Ovary (tissue), 9 donors: Measurements from ENCODE around the gene ASTL. TPM values are rescaled to one million over a fixed set of nuclear protein-coding genes. Genes with fewer than 3 reads are reported as not detected.
"Not testable (repeated sequence)": the region's sequence is repeated elsewhere in the genome, so short reads cannot be mapped to it uniquely, and the experiment has no call there.

Source experiments
- DNase-seq, 5 donors: peaks; one replicate each; pipeline ENCODE4 v3.0.0-alpha.2; 2019 to 2020
- H3K27ac ChIP-seq, 2 donors: fragments of 200-600 bp; one replicate each; pipeline versions ENCODE4 v1.5.1 to v1.8.0; 2019 to 2022
- H3K27me3 ChIP-seq: fragments of 200-600 bp; one replicate; pipeline ENCODE4 v1.8.0; 2022
- H3K36me3 ChIP-seq: fragments of 200-600 bp; sonication (generic); one replicate; pipeline ENCODE4 v1.5.1; 2019
- H3K4me1 ChIP-seq: one replicate; pipeline ENCODE4 v1.8.1; 2013; ENCODE audit warnings: mild to moderate bottlenecking, moderate library complexity; ENCODE audit not compliant: insufficient read depth
- H3K4me3 ChIP-seq: fragments of 200-600 bp; sonication (generic); one replicate; pipeline ENCODE4 v1.5.1; 2017
- H3K9me3 ChIP-seq, 2 donors: fragments of 200-600 bp in 1 of 2; sonication (generic) in 1 of 2; one replicate each; pipeline versions ENCODE4 v1.5.1 to v1.8.1; 2013 to 2019; ENCODE audit warnings: mild to moderate bottlenecking in 1 of 2, moderate library complexity in 1 of 2
- EP300 ChIP-seq: sonication (generic); formaldehyde crosslinking; IDR thresholded peaks from one replicate; pipeline ENCODE4 v1.6.1; 2017; ENCODE audit warnings: antibody characterized with exemption
- POLR2A ChIP-seq: fragments of 450-650 bp; IDR thresholded peaks from one replicate; pipeline ENCODE4 v1.6.1; 2017; ENCODE audit warnings: antibody characterized with exemption, mild to moderate bottlenecking, moderate library complexity
- WGBS, 3 donors: extraction: QIAGEN DNeasy Blood & Tissue Kit in 1 of 3; methylation state at CpG; one replicate each; pipeline versions ENCODE4 v1.1.5 to v1.1.7; 2013 to 2017; 5-methylcytosine and 5-hydroxymethylcytosine counted together
- intact Hi-C, 4 donors: fragments of 100-400 bp; cut with DNase I; formaldehyde crosslinking; loops; one replicate each; pipeline versions ENCODE4 v1.11.0 to v1.15.1; 2022 to 2023
- polyA plus RNA-seq, 2 donors: library from polyadenylated mRNA; stranded (reverse); fragments of 200-250 nt in 1 of 2; fragments of 350-450 nt in 1 of 2; fragmentation: Illumina TruSeq in 1 of 2; extraction: RNeasy Lipid Tissue Mini Kit (QIAGEN cat#74804) in 1 of 2; gene quantifications; one replicate each; pipeline ENCODE4 v1.2.3, GENCODE V29; 2013 to 2014
- total RNA-seq, 7 donors: library from RNA; depleted of rRNA in 2 of 7; stranded (reverse); fragments of >200 nt in 2 of 7; fragmentation: NEBNext Ultra II Directional in 3 of 7; extraction: Animal tissue kit (Norgen Biotek cat#: 25700) in 3 of 7; gene quantifications; one replicate each; pipeline versions ENCODE4 v1.1.0 to v1.2.4, GENCODE V29; 2016 to 2023
- TF ChIP-seq, protein P1 (sequence below), 3 donors: fragments of 450-650 bp in 2 of 3; fragments of 200-600 bp in 1 of 3; IDR thresholded peaks; one replicate each; pipeline versions ENCODE4 v1.5.1 to v1.8.0; 2016 to 2022; ENCODE audit warnings: antibody characterized with exemption in 3 of 3, mild to moderate bottlenecking in 1 of 3
- donor health status: DM: no; HTN: no; CAD: no; lungs with moderate emphysema.
- donor health status: DM: no; HTN: no; CAD: no.
- donor health status: Bipolar disorder and iron deficiency.
- donor health status: DM: yes; HTN: yes; CAD: no.
- donor health status: DM: no; HTN: no; CAD: no.
- donor health status: DM: yes; HTN: yes; CAD: no.

ASTL gene
- total and polyA plus RNA-seq, 9 donors = 0.15 to 1.7 (median 0.67) TPM; not detected in 4

- intact Hi-C loops = no loop called here
- Histone ChIP-seq H3K4me1 (peaks cover 3% of the 10 kb centered on the region), H3K27ac (no peak overlapping the region), H3K4me3 (no peak overlapping the region), H3K27me3 (no peaks in the 10 kb centered on the region), H3K36me3 (no peaks in the 10 kb centered on the region), H3K9me3 (no peaks in the 10 kb centered on the region)
- 67 to 68% (median 67%) methylated on average over 15 to 19 of the region's 19 CpGs for WGBS, 3 donors
- DNase-seq = peak in 1 of 5 donors; percentile 15
- no peak for TF ChIP-seq EP300
- TF ChIP-seq, protein P1, sequence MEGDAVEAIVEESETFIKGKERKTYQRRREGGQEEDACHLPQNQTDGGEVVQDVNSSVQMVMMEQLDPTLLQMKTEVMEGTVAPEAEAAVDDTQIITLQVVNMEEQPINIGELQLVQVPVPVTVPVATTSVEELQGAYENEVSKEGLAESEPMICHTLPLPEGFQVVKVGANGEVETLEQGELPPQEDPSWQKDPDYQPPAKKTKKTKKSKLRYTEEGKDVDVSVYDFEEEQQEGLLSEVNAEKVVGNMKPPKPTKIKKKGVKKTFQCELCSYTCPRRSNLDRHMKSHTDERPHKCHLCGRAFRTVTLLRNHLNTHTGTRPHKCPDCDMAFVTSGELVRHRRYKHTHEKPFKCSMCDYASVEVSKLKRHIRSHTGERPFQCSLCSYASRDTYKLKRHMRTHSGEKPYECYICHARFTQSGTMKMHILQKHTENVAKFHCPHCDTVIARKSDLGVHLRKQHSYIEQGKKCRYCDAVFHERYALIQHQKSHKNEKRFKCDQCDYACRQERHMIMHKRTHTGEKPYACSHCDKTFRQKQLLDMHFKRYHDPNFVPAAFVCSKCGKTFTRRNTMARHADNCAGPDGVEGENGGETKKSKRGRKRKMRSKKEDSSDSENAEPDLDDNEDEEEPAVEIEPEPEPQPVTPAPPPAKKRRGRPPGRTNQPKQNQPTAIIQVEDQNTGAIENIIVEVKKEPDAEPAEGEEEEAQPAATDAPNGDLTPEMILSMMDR (IDR thresholded peaks at IDR 0.05) = no peak
- TF ChIP-seq POLR2A = no peak
These were observed 49.7 kb downstream of the ASTL start for GRCh38 chr2:96088340-96089335.

- Histone ChIP-seq H3K4me1 (peaks cover 3% of the 10 kb centered on the region), H3K27ac (no peak overlapping the region), H3K4me3 (no peak overlapping the region), H3K9me3 (no peaks in the 10 kb centered on the region), H3K36me3 (no peaks in the 10 kb centered on the region), H3K27me3 (no peaks in the 10 kb centered on the region)
- TF ChIP-seq, protein P1 (IDR thresholded peaks at IDR 0.05) = no peak
- TF ChIP-seq EP300 = no peak
- no peak for TF ChIP-seq POLR2A
- DNase-seq = no peak
- intact Hi-C loops = no loop called here
- 81 to 87% (median 85%) methylated on average over 2 of the region's 2 CpGs for WGBS, 3 donors
These were observed 51.2 kb downstream of the ASTL start for GRCh38 chr2:96087130-96087529.

- intact Hi-C loops = no loop called here
- Histone ChIP-seq H3K27me3 (no peaks in the 10 kb centered on the region), H3K9me3 (no peaks in the 10 kb centered on the region), H3K4me3 (no peak overlapping the region), H3K36me3 (no peaks in the 10 kb centered on the region), H3K4me1 (peaks cover 3% of the 10 kb centered on the region), H3K27ac (no peak overlapping the region)
- 90 to 95% (median 94%) methylated on average over 12 of the region's 12 CpGs for WGBS, 3 donors
- TF ChIP-seq POLR2A = no peak
- TF ChIP-seq, protein P1 (IDR thresholded peaks at IDR 0.05) = no peak
- TF ChIP-seq EP300 = no peak
- DNase-seq = peak in 1 of 5 donors; percentile 7
These were observed 52.6 kb downstream of the ASTL start for GRCh38 chr2:96085541-96086355.

- H3K9me3 ChIP-seq, H3K4me3 ChIP-seq, H3K4me1 ChIP-seq, H3K27me3 ChIP-seq, intact Hi-C loops, H3K27ac ChIP-seq, H3K36me3 ChIP-seq: not testable (repeated sequence)
- WGBS, 3 donors = 83 to 87% (median 86%) methylated on average over 5 to 7 of the region's 7 CpGs
- DNase-seq = peak in 1 of 5 donors; percentile 6
These were observed 53.3 kb downstream of the ASTL start for GRCh38 chr2:96084858-96085518.
